GM19455 (cell line): ENCODE data around the gene ZNF692.

Experiments used
- ATAC-seq: cut with Tn5 transposase; IDR thresholded peaks from one replicate; pipeline ENCODE4 v1.9.1; 2021; ENCODE audit not compliant: unreplicated experiment

The ZNF692 gene

GRCh38 chr1:248825573-248825908, 33.3 kb downstream of the ZNF692 start:
- peak; percentile 4 for ATAC-seq

GRCh38 chr1:248825136-248825535, 33.7 kb downstream of the ZNF692 start:
- no peak for ATAC-seq

GRCh38 chr1:248824701-248825100, 34.2 kb downstream of the ZNF692 start:
- ATAC-seq = no peak

DNA sequence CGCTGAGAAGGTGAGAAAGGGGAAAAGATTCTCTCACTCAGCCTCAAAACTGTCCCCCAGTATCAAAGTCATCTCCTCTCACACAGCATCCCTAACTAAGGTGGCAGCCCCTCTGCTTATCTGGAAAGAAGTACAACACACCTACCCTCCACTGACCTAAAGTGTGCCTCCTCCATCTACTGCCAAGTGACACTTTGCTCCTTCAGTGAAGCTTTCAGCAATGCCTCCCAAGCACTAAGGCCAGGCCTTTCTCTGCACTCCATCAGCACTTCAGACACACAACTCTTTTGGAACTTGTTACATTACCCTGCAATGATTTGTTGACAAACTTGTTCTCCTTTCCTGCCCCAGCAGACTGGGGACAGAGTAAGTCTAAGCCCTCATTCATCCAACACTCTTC, 34.6 kb downstream of the ZNF692 start:
- no peak for ATAC-seq

GRCh38 chr1:248823517-248824001, 35.3 kb downstream of the ZNF692 start:
- no peak for ATAC-seq

DNA sequence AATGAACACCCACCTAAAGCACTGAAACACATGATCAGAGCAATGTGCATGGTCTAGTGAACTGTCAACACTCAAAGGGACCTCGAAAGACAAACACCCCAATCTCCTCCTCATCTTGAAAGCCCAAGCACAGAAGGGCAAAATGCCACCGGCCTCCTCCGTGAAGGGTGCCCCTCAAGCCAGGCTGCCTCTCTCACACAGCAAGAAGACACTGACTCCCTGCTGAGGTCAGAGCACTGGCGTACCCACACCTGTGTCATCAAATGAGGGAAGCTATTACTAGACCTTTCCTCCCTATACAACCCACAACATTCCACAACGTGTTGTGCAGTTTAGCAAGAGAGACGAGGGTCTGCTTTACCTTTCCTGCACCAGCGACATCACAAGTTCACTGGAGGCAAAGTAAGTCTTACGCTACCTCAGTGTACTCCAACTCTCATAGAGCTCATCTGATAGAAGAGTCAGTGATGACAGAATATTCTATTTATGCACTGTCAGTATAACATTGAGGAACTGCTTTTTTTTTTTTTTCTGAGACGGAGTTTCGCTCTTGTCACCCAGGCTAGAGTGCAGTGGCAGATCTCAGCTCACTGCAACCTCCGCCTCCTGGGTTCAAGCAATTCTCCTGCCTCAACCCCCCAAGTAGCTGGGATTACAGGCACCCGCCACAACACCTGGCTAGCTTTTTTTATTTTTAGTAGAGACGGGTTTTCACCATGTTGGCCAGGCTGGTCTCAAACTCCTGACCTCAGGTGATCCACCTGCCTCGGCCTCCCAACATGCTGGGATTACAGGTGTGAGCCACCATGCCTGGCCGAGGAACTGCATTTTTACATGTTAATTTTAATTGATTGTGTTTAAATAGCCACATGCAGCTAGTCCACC, 36.5 kb downstream of the ZNF692 start:
- ATAC-seq = no peak

DNA sequence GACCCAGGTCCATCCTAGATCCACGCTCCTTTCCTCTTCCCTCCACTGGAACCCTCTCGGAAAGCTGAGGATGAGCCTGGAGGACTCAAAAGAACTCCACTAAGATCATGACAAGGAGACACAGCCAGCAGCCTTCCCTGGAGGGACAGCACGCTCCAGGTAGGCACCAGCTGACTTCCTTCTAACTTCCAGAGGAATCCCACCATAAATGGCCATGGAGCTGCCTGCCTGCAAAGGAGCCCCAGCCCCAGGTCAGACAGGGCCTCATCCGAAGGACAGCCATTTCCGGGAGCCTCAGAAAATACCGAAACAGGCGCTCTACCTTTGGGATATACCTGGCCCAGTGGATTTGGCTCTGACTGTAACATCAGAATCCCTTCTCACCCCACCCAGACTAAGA, 37.2 kb downstream of the ZNF692 start:
- no peak for ATAC-seq

DNA sequence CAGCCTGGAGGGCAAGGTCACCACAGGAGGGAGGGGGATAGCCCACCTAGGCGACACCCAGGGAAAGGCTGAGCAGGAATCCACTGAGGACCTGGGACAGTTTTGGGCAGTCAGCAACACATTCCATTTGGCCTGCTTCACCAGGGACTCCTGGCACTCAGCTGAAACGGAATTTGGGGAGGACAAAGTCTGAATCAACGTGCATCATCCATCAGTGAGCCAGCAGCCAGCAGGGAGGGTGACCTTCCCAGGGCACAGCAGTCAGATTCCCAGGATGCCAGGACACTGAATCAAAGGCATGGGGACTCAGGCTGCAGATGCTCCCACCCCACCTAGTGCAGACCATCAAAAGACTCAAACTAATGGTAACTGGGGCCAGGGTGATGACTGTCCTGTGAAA, 37.8 kb downstream of the ZNF692 start:
- no peak for ATAC-seq

- ATAC-seq = no peak
Measured at GRCh38 chr1:248820041-248820585, 38.8 kb downstream of the ZNF692 start.

DNA sequence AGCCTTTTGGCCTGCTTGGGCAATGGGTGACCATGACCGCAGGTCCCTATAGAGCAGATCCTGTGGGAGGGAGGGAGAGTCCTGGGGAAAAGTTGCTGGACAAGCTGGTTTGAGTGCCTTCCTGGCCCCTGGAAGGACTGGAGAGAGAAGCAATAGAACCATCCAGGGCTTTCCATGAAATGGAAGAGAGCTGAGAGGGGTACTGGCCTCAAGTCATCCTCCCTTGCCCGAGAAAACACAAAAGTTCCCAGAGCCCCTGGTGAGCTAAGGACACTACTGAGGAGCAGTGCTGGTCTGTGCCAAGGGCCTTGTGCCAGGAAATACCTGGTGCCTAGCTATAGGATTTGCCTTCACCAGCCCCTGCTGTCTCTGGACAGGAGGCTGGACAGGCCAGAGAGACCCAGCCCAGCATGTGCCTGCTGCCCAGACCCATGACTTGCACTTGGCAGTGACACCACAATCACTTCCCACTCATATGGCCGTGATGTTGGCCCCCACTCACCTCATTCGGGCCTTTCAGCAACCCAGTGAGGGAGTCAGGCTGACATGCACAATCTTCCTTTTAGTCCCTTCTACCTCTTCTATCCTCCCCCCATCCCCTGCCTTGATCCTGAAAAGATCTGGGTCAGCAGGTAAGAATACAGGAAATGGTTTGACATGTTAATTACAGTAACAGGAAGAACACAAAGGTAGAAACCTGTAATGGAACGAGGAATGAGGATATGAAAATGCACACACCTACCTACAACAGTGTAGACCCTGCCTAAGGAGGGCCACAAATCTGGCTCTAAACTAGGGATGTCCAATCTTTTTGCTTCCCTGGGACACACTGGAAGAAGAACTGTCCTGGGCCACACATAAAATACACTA, 40.1 kb downstream of the ZNF692 start:
- ATAC-seq = no peak

- ATAC-seq = no peak
Measured at GRCh38 chr1:248817065-248817464, 41.8 kb downstream of the ZNF692 start.

- ATAC-seq = no peak
Measured at GRCh38 chr1:248816042-248816851, 42.6 kb downstream of the ZNF692 start.

- no peak for ATAC-seq
Measured at GRCh38 chr1:248815407-248816034, 43.4 kb downstream of the ZNF692 start.

- no peak for ATAC-seq
Measured at GRCh38 chr1:248814351-248814750, 44.5 kb downstream of the ZNF692 start.

GRCh38 chr1:248813546-248813945, 45.3 kb downstream of the ZNF692 start:
- ATAC-seq = no peak

DNA sequence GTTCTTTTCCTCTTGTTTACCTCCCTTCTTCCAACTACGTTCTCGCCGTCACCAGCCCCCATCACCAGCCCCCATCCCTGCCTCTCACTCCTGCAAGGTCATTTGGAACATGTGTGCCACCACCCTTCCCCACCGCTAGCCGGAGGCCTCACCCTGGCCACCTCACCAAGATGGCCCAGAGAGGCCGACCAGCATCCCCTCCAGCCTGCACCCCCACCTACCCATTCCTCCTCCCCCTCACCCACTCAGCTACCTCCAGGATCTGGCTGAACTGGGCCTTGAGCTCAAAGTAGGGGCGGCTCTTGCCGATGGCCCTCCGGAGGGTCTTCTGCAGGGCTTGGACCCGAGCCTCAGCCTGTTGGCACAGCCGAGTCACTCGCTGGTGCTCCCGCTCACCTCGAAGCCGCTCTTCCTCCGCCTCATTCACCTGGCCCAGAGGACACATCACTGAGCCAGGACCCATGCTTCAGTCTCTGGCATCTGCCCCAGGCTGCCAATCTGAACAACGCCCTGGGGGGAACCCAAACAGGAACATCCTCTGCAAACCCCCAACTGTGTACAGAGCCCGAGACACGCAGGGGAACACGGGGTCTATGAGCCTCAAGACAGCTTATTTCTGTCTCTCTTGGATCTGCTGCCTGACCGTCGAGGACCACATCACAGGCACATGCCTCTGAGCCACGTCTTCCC, 46.0 kb downstream of the ZNF692 start:
- ATAC-seq = no peak

DNA sequence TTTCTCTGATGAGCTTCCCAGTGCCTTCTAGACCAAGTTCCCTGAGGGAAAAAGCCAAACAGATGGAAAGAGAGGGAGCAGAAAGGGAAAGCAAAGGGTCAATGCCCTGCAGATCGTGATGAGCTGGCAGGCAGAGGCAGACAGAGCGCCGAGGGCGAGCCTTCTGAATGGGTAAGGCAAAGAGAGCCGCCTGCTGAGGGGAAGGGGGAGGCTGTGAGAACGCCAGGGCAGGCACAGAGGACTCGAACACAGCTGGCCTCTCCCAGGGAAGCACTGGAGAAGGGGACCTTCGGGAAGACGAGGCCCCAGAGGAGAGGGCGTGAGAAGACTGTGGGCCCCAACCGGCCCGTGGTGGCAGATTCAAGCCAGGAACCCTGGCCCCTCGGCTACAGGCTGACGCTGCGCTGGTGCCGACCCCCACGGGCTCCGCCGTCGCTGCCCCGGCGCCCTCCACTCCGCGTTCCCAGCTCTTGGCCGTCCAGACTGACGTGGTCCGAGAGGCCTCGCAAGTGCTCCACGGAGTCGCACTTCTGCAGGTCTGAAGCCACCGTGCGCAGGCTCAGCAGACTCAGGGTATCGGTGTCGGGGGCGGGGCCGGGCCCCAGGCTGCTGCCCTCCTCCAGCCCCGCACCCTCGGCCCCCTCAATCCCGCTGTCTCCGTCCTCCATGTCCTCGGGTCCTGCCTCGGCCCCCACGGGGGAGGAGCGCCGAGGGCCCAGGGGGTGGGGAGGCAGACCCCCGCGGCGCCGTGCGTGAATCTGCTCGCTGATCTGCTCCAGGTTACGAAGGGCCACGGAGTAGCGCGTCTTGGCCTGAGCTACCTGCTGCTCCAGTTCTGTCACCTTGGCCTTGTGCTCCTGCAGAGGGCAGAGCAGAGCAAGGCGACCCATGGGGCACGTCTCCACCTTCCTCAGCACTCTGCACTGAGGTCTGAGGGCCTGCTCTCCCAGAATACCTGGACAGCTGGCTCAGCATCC, 47.1 kb downstream of the ZNF692 start:
- no peak for ATAC-seq

GRCh38 chr1:248810727-248811513, 48.0 kb downstream of the ZNF692 start:
- no peak for ATAC-seq
